HEK293 (cell line): Measurements from ENCODE around the gene BTBD18.

ENCODE experiments used
- CTCF ChIP-seq: fragments of 450-650 bp; formaldehyde crosslinking; IDR thresholded peaks from 2 replicates; pipeline ENCODE4 v1.5.1; 2016; ENCODE audit warnings: missing biosample characterization, missing genetic modification characterization
- KLF16 ChIP-seq: fragments of 450-650 bp; formaldehyde crosslinking; IDR thresholded peaks from 2 replicates; pipeline ENCODE4 v1.5.1; 2017; ENCODE audit warnings: missing biosample characterization, missing genetic modification characterization
- YY1 ChIP-seq: fragments of 450-650 bp; formaldehyde crosslinking; IDR thresholded peaks from 2 replicates; pipeline ENCODE4 v1.5.1; 2018; ENCODE audit warnings: missing biosample characterization, missing genetic modification characterization
- YY2 ChIP-seq: fragments of 450-650 bp; formaldehyde crosslinking; IDR thresholded peaks from 2 replicates; pipeline ENCODE4 v1.5.1; 2016; ENCODE audit warnings: missing biosample characterization, missing genetic modification characterization
- ZNF350 ChIP-seq: fragments of 450-650 bp; formaldehyde crosslinking; IDR thresholded peaks from 2 replicates; pipeline ENCODE4 v1.5.0; 2017; ENCODE audit warnings: missing biosample characterization, mild to moderate bottlenecking, missing genetic modification characterization
- ZNF449 ChIP-seq: fragments of 450-650 bp; formaldehyde crosslinking; IDR thresholded peaks from 2 replicates; pipeline ENCODE4 v1.5.1; 2017; ENCODE audit warnings: missing biosample characterization, mild to moderate bottlenecking, missing genetic modification characterization, moderate library complexity
- ZNF629 ChIP-seq: fragments of 450-650 bp; formaldehyde crosslinking; IDR thresholded peaks from 2 replicates; pipeline ENCODE4 v1.5.1; 2017; ENCODE audit warnings: missing biosample characterization, missing genetic modification characterization
- ZNF707 ChIP-seq: fragments of 450-650 bp; formaldehyde crosslinking; IDR thresholded peaks from 2 replicates; pipeline ENCODE4 v1.5.1; 2016; ENCODE audit warnings: missing biosample characterization, missing genetic modification characterization
- TF ChIP-seq, protein P1 (sequence below): fragments of 450-650 bp; formaldehyde crosslinking; optimal IDR thresholded peaks from 2 replicates; pipeline ENCODE3; 2016; ENCODE audit warnings: missing biosample characterization, mild to moderate bottlenecking, missing genetic modification characterization

GRCh38 chr11:57764972-57765371, 13.4 kb upstream of the BTBD18 start:
- no peak for TF ChIP-seq ZNF350
- TF ChIP-seq, protein P1, sequence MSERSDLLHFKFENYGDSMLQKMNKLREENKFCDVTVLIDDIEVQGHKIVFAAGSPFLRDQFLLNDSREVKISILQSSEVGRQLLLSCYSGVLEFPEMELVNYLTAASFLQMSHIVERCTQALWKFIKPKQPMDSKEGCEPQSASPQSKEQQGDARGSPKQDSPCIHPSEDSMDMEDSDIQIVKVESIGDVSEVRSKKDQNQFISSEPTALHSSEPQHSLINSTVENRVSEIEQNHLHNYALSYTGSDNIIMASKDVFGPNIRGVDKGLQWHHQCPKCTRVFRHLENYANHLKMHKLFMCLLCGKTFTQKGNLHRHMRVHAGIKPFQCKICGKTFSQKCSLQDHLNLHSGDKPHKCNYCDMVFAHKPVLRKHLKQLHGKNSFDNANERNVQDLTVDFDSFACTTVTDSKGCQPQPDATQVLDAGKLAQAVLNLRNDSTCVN (tag by site-specific recombination) = no peak
- TF ChIP-seq ZNF629 = no peak
- no peak for TF ChIP-seq ZNF707 (tag by site-specific recombination)
- TF ChIP-seq CTCF = no peak
- no peak for TF ChIP-seq ZNF449 (tag by site-specific recombination)
- TF ChIP-seq KLF16 = no peak
- TF ChIP-seq YY2 = no peak
- TF ChIP-seq YY1 (tag by site-specific recombination) = no peak
